ENCODE data around the gene H2BK1.

The H2BK1 gene

DNA sequence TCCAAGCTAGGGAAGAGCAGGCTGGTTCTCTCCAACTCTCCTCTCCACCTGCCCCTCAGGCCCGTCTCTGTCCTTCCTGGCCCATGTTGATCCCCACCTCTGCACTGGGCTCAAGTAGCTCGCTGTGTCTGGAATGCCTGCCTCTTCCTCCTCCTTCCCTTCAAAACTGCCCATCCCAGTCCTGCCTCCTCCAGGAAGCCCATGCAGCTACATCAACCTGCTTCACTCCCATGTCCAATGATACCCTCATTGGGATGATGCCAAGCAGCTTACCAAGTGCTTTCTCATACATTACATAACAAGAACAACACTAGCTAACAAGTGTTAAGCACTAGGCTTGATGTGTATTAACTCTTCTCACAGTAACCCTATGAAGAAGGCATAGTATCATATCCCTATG, 31.5 kb downstream of the H2BK1 start:
- H3K4me3 ChIP-seq (ENCODE audit: low read depth, low read length): no peak overlapping the region
- TF ChIP-seq MYC (IDR thresholded peaks at IDR 0.05; ENCODE audit: low read depth, low read length) (no peak), POLR2A (IDR thresholded peaks at IDR 0.05; ENCODE audit: extremely low read depth, insufficient read length) (no peak), MAX (IDR thresholded peaks at IDR 0.05; ENCODE audit: low read depth, low read length) (no peak), CTCF (IDR thresholded peaks at IDR 0.05; ENCODE audit: low read depth, low read length) (no peak)
- no peak for DNase-seq (ENCODE audit: low read depth)

GRCh38 chr7:151178236-151178635, 32.1 kb downstream of the H2BK1 start:
- DNase-seq (ENCODE audit: low read depth): no peak
- no peak overlapping the region for H3K4me3 ChIP-seq (ENCODE audit: low read depth, low read length)
- no peak for TF ChIP-seq MYC (IDR thresholded peaks at IDR 0.05; ENCODE audit: low read depth, low read length)
- TF ChIP-seq MAX (IDR thresholded peaks at IDR 0.05; ENCODE audit: low read depth, low read length): no peak
- TF ChIP-seq POLR2A (IDR thresholded peaks at IDR 0.05; ENCODE audit: extremely low read depth, insufficient read length): no peak
- no peak for TF ChIP-seq CTCF (IDR thresholded peaks at IDR 0.05; ENCODE audit: low read depth, low read length)

DNA sequence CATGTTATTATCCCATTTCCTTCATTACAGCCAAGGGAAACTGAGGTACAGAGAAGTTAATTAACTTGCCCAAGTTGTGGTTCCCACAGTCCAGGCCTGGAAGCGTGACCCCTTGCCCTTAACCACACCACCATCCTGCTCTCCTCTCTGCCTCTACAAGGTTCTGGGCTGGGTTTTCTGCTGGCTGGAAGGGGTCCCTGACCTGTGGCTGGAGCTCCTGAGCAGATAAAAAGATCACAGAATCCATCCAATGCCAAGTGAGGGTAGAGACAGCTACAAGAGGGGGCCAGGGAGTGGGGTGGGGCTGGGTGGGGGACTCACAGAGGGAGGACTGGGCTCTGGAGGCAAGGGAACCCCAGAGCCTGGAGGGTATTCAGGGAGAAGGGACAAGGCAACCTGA, 33.0 kb downstream of the H2BK1 start:
- TF ChIP-seq MYC (IDR thresholded peaks at IDR 0.05; ENCODE audit: low read depth, low read length) (no peak), CTCF (IDR thresholded peaks at IDR 0.05; ENCODE audit: low read depth, low read length) (no peak), POLR2A (IDR thresholded peaks at IDR 0.05; ENCODE audit: extremely low read depth, insufficient read length) (no peak), MAX (IDR thresholded peaks at IDR 0.05; ENCODE audit: low read depth, low read length) (no peak)
- H3K4me3 ChIP-seq (ENCODE audit: low read depth, low read length): no peak overlapping the region
- no peak for DNase-seq (ENCODE audit: low read depth)

DNA sequence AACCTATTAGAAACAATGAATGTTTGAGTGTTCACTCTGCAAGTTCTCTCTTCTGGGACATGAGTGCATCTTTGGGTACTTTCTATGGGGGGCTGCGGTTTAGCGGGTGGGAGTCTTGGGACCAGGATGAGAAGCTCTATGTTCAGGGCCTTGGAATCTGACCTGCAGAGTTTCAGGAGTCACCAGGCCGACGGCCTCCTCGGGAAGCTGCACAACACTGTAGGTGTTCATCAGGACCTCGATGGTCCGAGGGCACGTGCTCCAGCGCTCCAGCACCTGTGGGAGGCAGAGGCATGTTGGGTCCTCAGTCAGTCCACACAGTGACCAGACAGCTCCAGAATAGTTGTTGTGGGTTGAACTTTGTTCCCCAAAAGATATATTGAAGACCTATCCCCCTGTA, 33.9 kb downstream of the H2BK1 start:
- DNase-seq (ENCODE audit: low read depth): no peak
- no peak overlapping the region for H3K4me3 ChIP-seq (ENCODE audit: low read depth, low read length)
- TF ChIP-seq POLR2A (IDR thresholded peaks at IDR 0.05; ENCODE audit: extremely low read depth, insufficient read length) (no peak), CTCF (IDR thresholded peaks at IDR 0.05; ENCODE audit: low read depth, low read length) (no peak), MYC (IDR thresholded peaks at IDR 0.05; ENCODE audit: low read depth, low read length) (no peak), MAX (IDR thresholded peaks at IDR 0.05; ENCODE audit: low read depth, low read length) (no peak)

GRCh38 chr7:151175793-151176311, 34.4 kb downstream of the H2BK1 start:
- TF ChIP-seq MAX (IDR thresholded peaks at IDR 0.05; ENCODE audit: low read depth, low read length) (no peak), CTCF (IDR thresholded peaks at IDR 0.05; ENCODE audit: low read depth, low read length) (no peak), MYC (IDR thresholded peaks at IDR 0.05; ENCODE audit: low read depth, low read length) (no peak), POLR2A (IDR thresholded peaks at IDR 0.05; ENCODE audit: extremely low read depth, insufficient read length) (no peak)
- no peak for DNase-seq (ENCODE audit: low read depth)
- H3K4me3 ChIP-seq (ENCODE audit: low read depth, low read length): no peak overlapping the region
